D341Med (cell line): Measurements from ENCODE around the gene PAX5.
A peak's percentile ranks its signal among the peaks of the same experiment; 100 is the strongest.

Experiments used
- DNase-seq: peaks from one replicate; pipeline ENCODE4 v3.0.0; 2012; ENCODE audit warnings: low spot score

The PAX5 gene

DNA sequence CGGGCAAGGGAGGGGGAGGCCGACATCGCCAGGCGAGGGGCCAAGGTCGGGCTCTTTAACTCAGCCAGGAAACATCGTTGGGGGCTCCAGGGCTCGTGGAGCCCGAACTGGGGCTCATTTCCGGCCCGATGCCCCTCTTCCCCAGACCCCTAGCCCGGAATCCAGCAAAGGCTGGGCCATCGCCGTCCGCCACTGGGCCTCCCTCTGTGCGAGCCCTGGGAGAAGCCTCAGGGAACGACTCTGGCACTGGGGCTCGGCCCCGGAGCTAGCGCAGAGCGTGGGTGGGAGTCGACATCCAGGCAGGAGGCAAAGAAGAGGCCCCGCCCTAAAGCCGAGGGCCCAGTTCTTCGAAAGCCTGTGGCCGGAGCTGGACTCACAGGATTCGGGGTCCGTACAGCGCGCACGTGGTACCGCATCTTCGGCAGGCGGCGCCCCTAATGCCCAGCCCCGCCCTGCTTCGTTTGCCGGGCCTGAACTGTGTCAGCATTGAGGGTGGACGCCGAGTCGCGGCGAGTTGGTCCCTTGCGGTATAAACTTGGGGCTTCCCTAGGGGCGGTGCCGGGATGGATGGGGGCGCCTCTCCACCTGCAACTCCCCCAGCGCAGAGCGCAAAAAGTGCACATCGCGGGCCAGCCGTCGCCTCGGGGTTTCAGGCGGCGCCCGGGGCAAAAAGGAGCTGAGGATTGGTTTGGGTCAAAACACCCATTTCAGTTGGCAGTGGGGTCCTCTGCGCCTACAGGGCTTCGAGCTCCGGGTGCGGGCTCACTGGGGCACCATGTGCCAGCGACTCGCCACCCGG, 3.6 kb upstream of the PAX5 start:
- no peak for DNase-seq

DNA sequence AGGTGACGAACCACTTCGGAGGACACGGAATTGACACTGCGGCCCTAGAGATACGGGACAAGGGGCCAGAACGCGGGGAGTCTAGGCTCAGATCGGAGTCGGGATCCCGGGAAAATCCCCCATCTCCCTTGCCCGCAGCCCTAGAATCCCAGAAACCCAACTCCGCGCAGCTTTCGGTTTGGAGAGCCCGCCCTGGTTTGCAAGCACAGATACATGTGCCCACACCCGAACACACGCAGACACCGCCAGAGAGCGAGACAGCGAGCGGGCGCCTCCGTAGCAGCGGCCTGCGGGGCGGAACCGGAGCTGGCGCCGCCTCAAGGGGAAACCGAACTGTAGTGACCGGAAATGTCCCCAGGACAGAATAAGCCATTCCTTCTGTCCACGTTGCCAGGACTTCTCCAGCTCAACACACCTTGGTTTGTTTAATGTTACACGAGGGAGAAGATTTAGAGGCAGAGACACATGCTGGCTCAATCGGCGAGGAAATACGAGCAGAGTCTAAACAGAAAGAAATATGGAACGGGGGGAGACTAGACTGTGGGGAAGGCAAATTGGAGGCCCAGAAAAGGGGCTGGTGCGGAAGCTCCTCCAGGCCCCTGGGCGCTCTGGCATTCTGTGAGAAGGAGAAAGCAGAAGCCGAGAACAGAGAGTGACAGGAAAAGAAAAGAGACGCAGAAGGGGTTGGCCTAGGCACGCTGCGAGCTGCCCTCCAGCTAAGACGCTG, 2.9 kb upstream of the PAX5 start:
- DNase-seq = no peak

DNA sequence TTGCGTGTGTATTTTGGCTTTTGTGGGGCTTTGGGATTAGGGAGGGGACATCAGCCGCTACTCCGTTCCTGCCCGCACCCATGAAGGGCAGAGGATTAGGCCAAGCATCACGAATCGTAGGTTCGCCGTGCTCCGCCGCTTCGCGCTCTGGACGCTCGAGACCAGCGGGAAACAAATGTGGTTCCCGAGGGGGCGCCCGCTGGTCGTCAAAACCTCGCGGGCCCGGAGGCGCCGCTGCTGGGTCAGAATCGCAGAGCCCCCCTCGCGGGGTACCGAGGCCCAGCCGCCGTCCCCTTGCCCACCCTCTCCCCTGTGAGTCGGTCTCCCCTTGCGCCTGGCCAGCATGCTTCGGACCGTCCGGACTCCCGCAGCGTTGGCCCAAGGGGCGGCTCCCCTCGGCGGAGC, 2.3 kb upstream of the PAX5 start:
- DNase-seq = no peak

DNA sequence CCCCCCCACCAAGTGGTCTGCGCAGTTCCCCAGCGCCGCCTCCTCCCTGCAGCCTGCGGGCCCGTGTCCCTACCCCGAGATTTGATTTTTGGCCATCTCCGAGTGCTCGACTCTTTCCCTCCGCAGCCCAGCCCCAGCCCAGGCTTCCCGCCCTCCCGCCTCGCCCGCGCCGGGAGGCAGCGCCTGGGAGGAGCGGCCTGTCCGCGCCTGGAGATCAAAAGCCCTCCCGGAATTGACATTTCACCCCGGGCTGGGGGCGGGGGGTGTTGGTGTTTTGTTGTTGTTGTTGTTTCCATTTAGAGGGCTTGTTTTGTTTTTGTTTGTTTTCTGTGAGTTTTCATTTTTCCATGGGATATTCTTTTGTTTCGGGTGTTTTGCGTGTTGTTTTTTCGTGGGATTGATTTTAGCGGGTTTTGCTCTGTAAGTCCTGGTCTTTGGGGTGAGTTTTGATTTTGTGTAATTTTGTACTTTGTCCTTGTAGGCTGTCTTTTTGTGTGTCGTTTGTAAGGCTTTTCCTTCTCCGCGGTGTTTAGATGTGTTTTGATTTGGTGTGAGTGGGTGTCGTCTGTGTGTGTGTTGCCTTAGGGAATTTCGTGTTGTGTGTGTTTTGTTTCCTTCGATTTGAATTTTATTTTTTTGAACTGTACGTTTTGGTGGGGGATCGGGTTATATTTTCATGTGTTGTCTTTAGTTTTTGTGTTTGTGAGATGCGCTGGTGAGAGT, 1.7 kb upstream of the PAX5 start:
- DNase-seq = no peak

DNA sequence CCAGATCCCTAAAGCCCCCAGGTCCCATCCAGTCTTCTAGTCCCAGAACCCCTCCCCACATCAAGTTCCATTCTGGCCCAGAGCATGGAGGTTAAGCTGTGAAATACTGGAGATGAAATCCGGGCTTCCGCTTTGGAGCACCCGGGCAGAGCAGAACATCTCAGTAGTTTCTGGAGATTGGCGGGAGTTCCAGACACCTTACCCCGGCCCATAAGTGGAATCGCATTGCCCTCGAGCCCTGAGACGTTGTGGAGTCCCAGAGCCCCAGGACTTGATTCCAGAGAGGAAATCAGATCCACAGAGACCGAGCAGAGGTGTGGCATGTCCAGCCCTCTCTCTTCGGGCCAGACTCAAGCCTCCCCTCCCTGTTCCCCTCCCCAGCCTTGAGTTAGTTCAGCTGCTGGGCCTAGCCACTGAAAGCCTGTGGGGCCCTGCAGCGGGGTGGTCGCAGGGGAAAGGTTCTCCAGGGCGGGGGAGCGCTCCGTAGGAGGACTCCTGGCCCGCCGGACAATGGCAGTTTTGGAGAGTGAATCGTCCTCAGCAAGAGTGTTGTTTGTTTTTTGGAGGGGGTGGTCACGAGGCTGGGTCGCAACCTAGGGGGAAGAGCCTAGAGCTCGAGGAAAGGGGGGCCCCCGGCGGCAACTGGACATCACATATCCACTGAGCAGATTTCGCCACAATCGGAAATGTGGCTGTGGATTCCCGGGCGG, 1.0 kb upstream of the PAX5 start:
- no peak for DNase-seq

DNA sequence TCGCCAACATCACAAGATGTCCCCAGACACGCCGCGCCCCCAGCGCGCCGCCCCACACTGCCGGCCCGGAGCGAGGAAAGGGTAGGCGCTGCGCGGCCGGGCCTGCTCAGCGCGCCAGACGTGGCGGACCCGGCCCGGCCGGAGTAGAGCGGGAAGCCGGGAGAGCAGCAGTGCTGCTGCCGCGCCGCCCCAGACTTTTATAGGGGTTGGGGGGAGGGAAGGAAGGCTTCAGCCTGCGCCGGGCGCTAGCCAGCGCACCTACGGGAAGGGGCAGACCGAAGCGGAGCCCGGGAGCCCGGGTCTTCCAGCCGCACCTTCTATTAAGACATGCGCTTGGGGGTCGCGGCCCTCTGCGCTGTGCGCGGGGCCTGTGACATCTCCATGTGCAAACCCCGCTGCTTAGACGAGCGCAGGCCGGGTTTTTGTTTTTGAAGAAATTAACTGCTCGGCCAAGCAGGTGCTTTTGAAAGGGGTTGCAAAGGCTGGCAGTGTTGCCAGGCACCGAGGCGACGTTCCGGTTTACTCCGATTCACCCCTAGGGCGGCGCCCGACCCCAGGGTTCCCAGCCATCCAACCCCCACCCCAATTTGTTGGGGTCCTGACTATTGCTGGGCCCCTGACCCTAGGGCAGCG, 353 bp upstream of the PAX5 start:
- no peak for DNase-seq

DNA sequence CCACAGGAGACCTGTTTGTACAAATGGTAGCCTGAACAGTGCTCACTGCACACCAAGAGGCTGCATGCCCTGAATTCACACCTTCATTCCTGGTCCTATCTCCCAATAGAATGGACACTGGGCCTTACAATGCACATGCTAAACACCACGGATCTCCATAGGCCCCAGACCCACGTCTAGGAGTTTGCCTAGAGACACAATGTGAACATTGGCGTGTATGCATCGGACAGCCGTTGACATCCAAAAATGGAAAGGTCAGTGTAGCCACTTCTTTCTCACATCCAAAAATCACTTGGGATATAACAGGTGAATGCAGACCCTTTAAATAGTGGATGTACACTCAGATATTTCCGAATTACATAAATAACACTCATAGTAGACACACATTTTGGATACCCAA, 927 bp downstream of the PAX5 start:
- DNase-seq = no peak

DNA sequence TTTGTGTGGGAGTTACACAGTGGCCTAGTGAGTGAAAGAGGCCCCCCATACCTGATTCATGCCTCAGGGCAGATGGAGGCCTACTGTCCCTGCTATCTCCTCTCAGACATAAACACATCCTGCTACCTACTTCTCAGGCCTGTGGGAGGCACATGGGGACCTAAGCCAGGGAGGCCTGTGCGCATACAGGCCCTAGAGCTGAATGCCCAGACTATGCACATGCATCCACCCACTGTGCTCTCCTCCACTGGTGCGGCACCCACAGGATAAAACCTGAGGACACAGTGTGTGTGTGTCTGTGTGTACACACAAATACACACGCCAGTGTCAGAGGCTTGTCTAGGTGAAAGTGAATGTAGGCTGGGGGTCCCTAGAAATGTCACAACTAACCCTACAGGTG, 1.4 kb downstream of the PAX5 start:
- no peak for DNase-seq

DNA sequence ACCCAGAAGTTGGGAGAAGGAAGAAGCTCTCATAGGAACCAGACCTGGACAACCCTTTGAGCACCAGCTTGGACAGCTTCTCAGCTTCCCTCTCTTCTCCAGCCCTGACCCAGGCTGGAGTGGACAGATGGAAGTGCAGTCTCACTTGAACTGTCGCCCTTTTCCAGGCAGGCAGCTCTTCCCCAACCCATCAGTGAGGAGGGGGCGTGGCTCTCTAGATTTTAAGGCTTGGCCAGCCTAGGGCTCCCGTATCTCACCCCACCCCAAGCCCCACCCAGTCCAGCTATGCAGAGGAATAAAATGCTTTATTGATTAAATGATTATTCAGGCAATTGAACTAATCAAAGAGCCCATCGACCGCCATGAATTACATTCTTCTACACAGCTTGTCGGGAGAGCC, 2.2 kb downstream of the PAX5 start:
- DNase-seq = no peak

DNA sequence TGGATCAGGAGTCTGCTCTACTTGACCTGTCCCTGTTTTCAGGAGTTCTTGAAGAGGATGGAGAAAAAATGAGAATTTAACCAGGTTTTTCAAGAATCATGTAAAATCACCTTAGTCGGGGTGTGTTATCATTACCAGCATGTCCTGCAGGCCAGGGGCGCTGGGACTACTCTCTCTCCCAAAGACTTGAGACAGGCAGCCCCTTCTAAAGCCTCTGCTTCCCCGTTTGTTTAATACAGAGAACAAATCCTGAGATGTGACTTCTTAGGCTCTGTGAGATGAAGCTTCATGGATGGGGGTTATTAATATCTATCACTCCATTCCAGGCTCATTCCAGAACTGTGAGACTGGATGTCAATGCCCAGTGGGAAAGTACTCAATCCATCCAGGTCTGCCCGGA, 3.0 kb downstream of the PAX5 start:
- DNase-seq = no peak

DNA sequence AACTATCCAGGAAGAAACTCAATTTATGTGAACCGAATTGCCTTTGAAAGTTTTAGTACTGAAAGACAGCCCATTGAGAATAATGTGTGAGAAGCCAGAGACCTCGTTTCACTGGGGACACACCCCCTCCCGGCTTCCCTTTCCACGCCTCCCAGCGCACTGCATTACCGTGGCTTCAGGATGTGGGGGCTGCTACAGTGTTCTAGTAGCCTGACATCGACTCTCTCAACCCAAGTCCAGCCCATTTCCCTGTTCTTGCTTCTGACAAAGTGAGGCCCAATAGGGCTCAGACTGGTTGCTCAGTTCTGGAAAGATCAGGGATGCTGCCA, 3.5 kb downstream of the PAX5 start:
- no peak for DNase-seq

DNA sequence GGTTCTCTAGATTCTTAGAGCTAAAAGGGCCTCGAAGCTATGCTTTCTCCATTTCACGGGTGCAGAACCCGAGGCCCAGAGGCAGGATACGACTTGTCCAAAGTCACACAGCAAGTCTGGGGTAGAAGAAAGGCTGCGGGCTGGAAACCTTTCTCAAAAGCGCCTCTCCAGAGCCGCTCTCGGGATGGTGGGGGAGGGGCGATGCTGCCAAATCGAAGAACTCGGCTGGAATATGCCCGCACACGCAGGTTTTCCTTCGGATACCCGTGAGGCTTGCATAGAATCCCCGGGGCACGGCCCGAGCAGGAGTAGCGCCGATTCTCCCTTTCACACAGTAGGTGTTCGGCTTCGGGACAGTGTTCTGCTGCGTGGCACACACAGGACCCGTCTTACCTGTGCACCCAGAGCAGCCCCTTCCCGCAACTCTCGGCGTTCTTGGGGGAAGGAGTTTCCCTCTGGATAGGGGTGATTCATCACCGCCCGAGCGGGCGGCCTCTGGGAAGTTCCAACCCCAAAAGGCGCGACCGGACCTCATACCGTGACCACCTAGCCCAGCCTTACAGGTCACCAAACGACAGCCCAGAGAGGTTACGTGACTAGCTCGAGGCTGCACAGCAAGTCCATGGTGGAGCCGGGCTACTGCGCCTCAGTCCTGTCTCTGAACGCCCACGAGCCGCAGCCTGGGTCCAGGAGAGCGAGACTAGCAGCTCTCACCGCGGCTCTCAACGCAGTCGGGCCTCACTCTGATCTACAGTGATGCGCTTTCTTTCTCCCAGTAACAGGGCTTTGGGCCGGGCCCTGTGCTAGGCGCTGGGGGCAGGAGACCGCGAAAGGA, 4.1 kb downstream of the PAX5 start:
- DNase-seq = no peak

DNA sequence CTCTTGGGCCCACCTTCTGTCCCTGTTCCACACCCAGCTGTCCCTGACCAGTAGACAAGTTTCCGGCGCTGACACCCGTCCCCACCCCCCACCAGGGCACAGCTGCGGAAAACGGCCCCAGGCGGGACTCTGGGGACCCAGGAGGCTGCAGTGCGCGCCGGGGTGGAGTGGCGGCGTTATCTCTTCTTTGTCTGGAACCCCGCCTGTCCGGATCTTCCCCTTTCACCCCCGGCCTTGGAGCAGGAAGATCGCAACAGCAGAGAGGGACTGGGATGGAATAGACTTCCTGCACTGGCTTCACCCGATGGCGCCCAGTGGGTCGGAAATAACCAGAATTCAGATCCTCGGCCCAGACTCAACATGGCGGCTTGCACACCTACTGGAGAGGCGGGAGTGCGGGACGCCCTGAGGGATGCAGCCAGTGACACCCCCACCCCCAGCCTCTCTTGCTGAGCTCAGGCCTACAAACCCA, 4.7 kb downstream of the PAX5 start:
- DNase-seq = no peak

DNA sequence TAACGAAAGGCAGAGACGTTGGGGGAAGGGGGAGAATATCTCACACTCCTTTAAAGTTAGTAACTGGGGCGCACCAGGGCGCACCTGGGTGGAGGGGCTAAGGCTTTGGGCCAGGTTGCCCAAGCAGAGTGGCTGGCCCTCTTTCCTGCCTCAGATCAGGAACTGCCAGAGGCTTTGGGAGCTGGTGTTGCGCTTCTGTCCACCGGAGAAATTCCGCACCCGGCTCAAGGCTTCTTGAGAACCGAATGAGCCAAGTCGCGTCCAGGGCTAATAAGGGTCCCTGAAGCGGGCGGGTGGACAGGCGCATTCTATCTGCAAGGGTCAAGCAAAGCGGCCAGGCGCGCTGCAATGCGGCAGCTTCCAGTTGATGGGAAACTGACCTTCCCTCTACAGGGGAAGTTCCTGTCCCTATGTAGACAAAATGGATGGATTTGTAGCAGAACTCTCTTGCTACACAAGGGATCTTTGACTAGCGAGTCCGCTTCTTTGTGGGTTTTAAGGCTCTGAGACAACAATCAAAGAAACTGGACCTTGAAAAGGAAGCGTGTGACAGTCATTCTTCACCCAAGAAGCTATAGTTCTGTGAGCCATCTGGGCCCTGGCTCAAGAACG, 5.5 kb downstream of the PAX5 start:
- DNase-seq = no peak

DNA sequence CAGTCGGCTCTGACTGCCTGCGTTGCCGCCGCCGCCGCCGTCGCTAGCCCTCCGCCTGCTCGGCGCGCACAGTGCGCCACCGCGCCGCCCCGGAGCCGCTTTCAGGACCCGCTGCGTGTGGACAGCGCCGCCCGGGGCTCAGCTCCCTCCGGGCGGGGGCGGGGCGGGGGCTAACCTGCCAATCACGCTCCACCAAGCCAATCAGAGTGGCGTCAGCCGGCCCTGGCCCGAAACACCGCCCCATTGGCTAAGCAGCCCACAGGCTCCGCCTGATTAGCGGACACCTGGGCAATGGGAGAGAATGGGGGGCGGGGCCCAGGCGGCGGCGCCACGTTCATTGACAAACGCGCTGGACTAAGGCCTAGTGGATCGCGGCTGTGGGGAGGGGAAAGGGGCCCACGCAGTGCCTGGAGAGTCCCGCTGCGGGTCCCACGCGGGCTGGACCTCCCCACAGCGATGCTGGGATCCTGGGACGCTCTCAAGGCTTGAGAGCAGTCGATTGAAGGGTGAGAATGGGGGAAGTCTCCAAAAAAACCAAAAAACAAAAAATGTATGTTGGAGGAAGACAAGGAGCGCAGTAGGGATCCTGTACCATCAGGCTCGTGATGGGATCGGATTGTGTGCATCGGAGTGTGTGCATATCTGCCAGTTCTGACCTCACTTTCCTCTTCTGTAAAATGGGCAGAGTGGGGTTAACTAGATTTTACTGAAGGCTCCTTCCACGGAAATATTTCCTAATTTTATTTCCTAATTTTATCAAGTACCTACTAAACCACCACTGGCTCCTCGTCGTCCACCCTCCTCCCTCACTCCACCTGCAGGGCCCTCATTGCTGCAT, 6.3 kb downstream of the PAX5 start:
- DNase-seq = peak; percentile 99

DNA sequence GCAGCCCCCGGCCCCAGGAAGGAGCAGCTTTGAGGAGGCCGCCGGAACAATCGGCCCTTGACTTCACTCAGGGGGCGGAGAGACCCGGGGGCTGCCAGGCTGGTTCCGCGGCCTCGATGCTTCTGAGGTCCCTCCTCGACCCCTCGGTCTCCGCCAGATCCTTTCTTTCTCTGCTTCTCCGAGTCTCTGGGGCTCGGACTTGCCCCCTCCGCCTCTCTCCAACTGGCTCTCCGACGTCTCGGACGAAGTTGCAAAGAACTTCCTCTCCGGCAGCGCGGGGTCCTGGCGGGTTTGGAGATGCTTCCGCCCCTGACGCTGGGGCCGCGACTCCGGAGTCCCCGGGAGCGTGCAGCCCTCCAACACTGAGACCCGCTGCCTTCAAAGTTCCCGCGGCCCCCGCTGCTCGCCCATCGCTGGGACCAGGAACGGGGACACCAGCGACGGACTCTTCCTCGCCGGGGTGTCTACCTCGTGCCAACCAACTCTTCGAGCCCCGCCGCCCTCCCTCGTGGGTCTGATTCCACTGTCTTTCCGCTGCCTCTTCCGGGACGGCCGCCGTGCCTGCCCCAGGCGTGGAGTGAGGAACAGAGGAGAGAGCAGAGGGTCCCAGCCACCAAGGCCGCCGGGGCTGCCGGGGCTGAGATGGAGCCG, 7.0 kb downstream of the PAX5 start:
- DNase-seq = peak; percentile 67

DNA sequence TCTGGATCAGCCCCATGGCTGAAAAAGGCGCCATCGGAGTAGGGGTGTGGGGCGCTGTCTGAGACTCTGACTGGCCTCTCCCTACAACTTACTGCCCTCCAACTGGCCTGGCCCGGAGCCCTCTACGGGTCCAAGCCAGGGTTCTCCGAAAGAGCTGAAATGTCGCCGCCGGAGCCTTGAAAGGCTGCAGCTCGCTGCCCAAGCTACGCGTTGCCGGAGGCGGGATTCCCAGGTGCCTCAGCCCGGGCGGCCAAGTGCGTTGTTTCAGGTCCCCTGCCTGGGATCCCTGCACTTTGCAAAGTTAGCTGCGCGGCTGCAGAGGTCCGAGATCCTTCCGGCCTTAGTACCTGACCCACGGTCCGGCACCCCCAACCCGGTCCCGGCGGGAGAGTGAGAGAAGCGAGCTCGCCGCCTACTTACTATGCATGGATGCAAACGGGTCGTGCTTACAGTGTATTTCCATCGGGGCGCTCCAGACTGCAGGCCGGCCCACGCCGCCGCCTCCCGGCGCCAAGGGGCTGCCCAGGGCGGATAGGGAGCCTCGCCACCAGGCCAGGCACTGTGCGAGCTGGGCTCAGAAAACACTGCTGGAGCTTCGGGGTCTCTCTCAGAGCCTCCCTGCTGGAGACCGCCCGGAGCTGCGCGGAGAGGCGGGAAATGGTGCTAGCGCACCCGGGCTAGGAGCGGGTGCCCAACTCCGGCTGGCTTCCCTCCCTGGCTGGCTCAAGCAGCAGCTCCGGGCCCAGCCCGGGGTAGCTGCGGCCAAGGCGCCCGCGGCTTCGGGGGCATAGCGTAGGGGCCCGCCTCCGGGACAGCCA, 7.7 kb downstream of the PAX5 start:
- peak; percentile 71 for DNase-seq

DNA sequence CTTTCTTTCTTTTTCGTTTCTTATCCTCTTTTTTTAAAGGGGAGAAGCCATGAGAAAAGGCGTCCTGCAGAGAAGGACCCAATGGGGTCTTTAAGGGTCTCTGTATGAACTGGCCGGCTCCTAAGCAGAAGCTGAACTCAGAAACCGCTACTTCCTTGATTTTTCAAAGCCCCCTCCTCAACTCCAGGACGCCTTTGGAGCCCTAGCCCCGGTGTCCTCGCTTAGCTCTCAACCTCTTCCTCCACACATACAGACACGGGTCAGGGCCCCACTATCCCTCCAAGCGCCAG, 8.3 kb downstream of the PAX5 start:
- no peak for DNase-seq
